Measurements from ENCODE around the gene INHBE.
A peak's percentile ranks its signal among the peaks of the same experiment; 100 is the strongest.

The INHBE gene

DNA sequence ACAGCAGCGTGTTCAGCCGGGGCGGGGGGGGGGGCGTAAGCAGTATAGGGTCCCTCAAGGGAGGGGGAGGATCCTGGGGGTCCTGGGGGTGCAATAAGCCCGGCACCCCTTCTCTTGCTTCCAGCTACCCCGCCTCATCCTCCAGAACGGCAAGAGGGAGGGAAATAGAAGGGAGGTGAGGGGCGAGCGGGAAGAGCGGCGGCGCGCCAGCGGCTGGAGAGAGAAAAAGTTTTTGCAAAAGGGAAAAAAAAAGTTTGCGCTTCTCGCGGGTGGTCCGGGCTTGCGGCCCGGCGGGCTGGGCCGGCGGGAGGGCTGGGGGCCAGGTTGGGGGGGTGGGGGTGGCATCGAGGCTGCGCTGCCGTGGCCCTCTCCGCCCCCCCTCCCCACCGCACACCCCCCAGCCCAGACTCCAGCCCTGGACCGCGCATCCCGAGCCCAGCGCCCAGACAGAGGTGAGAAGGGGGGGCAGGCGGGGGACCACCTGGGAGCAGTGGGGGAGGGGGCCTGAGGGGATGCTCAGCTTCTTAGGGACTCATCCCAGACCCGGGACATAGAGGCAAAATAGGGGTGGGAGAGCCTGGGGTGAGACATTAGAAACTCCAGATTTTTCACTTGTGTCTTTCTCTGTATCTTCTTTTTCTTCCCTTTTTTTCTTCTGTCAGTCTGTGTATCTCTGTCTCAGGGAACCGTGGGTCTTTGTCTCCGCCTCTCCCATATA, 4.8 kb downstream of the INHBE start, which contains the start of gene GLI1:
GLI1 (plus strand) TSS at position 36 of the 718 bp plus-strand sequence. CDS start 3,907 bp downstream, outside the sequence.
- DNase-seq (ENCODE audit: extremely low spot score), result no peak
- TF ChIP-seq, protein P1, sequence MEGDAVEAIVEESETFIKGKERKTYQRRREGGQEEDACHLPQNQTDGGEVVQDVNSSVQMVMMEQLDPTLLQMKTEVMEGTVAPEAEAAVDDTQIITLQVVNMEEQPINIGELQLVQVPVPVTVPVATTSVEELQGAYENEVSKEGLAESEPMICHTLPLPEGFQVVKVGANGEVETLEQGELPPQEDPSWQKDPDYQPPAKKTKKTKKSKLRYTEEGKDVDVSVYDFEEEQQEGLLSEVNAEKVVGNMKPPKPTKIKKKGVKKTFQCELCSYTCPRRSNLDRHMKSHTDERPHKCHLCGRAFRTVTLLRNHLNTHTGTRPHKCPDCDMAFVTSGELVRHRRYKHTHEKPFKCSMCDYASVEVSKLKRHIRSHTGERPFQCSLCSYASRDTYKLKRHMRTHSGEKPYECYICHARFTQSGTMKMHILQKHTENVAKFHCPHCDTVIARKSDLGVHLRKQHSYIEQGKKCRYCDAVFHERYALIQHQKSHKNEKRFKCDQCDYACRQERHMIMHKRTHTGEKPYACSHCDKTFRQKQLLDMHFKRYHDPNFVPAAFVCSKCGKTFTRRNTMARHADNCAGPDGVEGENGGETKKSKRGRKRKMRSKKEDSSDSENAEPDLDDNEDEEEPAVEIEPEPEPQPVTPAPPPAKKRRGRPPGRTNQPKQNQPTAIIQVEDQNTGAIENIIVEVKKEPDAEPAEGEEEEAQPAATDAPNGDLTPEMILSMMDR (IDR thresholded peaks at IDR 0.05; ENCODE audit: control extremely low read depth, extremely low read depth, low read depth, missing control alignments), result no peak
- POLR2A ChIA-PET, result interaction anchor here (1.0 to 1.2 kb wide), 2 partner anchors 19 to 60 kb away, joined by 5 to 6 read pairs; partner anchors contain the start of genes ARHGAP9 and DDIT3
- CTCF ChIA-PET, result interaction anchor here (0.7 to 10.2 kb wide), 42 partner anchors 6 to 296 kb away, joined by 3 to 200 read pairs (median 5); partner anchors contain the start of genes ARHGAP9, CDK4, DCTN2 and INHBC

DNA sequence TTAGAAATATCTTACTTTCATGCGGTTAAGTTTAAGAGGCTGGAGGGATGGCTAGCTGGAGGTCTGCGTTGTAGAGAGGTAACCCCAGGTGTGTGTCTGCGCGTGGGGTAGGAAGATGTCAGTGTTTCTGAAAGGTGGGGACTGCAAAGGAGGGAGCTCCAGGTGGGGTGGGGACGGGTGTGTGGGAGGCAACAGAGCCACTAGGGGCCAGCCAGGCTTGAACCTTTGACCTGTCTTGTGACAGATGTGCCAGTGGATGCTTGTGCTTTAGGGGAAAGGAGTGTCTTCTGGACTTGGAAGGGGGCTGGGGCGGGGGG, 5.3 kb downstream of the INHBE start:
- no peak for DNase-seq (ENCODE audit: extremely low spot score)
- ChIA-PET POLR2A (no interaction called here), CTCF (interaction anchor here (0.8 to 10.2 kb wide), 11 partner anchors 7 to 247 kb away, joined by 3 to 200 read pairs (median 16); partner anchors contain the start of genes ARHGAP9 and INHBE)

DNA sequence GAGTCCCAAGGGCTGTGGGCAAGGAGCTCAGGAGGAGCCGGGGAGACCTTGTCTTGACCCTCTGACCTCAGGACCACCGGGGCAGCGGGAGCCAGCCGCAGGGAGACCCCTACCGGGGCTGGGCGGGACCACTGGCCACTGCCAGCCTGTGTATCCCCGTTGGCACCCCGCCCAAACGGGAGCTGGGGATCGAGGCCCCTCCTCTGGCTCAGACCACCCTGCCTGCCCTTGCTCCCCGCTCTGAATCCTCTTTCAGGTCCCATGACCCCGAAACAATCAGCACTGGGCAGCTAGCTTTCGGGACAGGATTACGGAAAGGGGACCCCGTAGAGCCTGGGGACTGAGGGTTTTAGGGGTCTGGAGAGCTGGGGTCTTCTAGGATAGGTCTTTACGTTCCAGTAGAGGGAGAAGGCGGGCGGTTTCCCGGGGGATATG, 5.8 kb downstream of the INHBE start:
- TF ChIP-seq, protein P1 (IDR thresholded peaks at IDR 0.05; ENCODE audit: control extremely low read depth, extremely low read depth, low read depth, missing control alignments), result no peak
- ChIA-PET POLR2A (no interaction called here), CTCF (interaction anchor here (0.8 to 10.2 kb wide), 11 partner anchors 7 to 247 kb away, joined by 3 to 200 read pairs (median 12); partner anchors contain the start of genes ARHGAP9 and INHBE)
- DNase-seq (ENCODE audit: extremely low spot score), result no peak

More for the DNA sequence above, 5.3 kb downstream of the INHBE start:
- TF ChIP-seq, protein P1 (IDR thresholded peaks at IDR 0.05; ENCODE audit: control extremely low read depth, extremely low read depth, low read depth, missing control alignments), result no peak

DNA sequence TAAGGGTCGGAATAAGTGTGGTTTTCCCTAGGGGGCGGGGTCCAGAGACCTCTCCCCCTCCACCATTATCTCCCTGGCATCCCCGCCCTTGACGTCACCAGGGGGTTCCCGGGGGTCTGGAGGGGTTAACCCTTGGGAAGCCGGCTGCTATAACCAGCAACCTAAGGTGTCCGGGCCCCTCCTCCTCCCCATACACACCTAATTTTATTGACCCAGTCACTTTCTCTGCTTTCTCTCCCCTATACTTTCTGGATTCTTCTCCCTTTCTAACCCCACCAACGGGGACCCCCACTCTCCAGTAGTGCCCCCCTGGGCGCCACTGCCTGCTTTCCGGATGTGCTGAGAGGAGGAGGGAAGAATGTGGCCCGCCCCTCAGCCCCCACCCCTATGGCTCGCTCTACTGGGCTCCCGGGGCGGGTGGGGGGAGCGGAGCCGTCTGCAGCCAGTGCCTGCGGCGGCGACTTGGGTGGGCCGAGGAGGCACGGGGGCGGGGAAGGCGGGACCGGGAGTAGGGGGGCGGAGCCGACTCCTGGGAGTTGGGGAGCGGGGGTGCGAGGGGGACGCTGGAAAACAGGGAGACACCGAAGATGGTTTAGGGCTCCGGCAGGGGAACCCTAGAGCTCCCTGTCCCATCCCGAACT, 6.3 kb downstream of the INHBE start:
- POLR2A ChIA-PET, result no interaction called here

DNA sequence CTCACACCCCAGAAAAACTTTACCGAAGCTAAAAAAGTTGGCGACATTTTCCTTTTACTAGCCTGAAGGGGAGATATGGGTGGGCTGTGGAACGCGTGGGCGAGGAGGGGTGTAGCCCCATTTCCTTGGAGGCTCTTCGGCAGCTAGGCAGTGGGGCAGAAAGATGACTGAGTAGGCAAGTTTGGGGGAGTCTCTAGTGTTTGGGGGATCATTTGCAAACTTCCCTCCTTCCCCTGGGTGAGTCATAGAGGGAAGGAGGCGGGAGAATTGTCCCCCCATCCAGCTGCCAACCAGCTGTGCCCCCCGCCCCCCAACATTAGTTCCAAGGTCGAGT, 6.8 kb downstream of the INHBE start:
- POLR2A ChIA-PET, result no interaction called here
- DNase-seq (ENCODE audit: extremely low spot score), result peak; percentile 40
- CTCF ChIA-PET, result interaction anchor here (0.6 to 9.5 kb wide), 13 partner anchors 8 to 248 kb away, joined by 3 to 171 read pairs (median 5); partner anchors contain the start of genes ARHGAP9, B4GALNT1, INHBC and INHBE
- TF ChIP-seq, protein P1 (IDR thresholded peaks at IDR 0.05; ENCODE audit: control extremely low read depth, extremely low read depth, low read depth, missing control alignments), result no peak

More for the DNA sequence above, 6.3 kb downstream of the INHBE start:
- CTCF ChIA-PET, result interaction anchor here (0.8 to 10.2 kb wide), 13 partner anchors 8 to 248 kb away, joined by 3 to 200 read pairs (median 8); partner anchors contain the start of genes ARHGAP9, INHBC and INHBE
- peak; percentile 64 for DNase-seq (ENCODE audit: extremely low spot score)
- TF ChIP-seq, protein P1 (IDR thresholded peaks at IDR 0.05; ENCODE audit: control extremely low read depth, extremely low read depth, low read depth, missing control alignments), result no peak

DNA sequence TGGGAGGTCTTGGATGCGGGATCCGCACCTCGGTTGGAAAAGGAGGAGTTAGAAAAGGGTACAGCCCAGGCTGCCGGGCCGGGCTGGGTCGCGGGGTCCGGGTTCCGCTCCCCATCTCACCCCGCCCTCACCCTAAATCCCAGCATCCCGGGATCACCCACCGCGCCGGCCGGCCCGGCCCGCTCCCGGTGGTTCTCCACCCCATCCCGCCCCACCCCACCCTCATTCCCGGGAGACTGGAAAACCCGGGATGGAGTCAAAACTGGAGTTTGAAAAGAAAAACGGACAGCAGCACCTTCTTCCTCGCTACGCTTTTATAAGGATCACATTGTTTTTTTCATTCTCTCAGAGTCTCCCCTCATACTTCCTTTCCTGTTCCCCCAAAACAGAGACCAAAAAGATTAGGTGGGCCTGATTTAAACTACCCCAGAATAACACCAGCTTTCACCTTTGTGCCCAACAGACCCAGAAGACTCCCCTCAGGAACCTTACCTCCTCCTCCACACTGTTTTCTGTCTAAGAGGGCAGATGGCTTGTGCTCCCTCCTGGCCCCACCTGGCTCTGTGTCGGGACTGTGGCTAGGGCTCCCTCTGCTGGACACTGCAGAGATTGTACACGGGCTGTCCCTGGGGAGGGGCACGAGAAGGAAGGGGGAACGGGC, 7.3 kb downstream of the INHBE start:
- CTCF ChIA-PET, result interaction anchor here (0.6 to 9.5 kb wide), 21 partner anchors 9 to 249 kb away, joined by 3 to 171 read pairs (median 5); partner anchors contain the start of genes ARHGAP9, B4GALNT1, INHBC and INHBE
- TF ChIP-seq, protein P1 (IDR thresholded peaks at IDR 0.05; ENCODE audit: control extremely low read depth, extremely low read depth, low read depth, missing control alignments), result peak; percentile 91
- POLR2A ChIA-PET, result no interaction called here
- DNase-seq (ENCODE audit: extremely low spot score), result peak; percentile 94

All from GM10248 (cell line).